ENCODE data around the gene PINLYP.

PINLYP gene

DNA sequence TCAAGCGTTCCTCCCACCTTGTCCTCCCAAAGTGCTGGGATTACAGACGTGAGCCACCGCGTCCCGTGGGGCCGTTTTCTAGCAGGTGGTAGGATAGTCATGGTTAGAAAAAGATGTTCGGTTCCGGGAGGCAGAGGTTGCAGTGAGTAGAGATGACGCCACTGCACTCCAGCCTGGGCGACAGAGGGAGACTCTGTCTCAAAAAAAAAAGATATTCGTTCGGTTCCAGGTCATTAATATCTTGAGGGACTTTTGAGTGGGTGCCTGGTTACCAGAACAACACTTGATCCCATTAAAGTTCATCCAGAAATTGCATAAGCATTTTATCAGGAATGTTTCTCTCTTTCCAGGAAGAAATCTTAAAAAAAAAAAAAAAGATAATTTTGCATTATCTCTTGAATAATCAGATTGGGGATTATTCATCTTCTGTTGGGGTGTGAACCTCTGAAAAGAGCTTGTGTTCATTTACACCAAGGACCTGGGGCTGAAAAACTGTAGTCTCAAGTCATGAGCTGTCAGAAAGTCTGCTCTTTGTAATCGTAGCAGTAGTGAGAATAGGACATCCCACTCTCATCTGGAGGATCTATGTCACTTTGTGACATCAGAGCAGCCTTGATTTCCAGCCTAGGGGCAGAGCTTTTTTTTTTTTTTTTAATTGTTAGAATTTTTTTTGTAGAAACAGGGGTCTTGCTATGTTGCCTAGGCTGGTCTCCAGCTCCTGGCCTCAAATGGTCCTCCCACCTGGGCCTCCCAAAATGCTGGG, 47.6 kb upstream of the PINLYP start:
- no peak overlapping the region for H2AFZ ChIP-seq (ENCODE audit: insufficient read depth, low read length, poor library complexity)

DNA sequence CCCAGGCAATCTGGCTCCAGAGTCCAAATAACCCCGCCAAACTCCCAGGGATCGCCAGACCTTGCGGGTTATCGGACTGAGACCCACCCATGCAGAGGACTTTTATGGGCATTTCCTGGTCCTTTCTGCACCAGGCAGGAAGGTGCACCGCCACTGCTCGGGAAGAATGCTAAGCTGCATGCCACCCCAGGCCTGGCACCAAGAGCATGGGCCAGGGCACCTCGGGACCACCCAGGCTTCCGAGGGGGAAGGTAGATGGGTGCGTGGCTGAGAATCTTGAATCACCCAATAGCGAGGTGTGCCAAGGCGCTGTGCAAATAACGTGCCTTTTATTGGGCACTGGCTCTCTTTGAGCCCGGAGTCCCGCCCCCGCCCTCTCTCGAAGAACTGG, 43.0 kb upstream of the PINLYP start:
- H3K27ac ChIP-seq (ENCODE audit: low read depth, low read length) = peak overlapping the region; percentile 63
- H3K4ac ChIP-seq (ENCODE audit: low read depth, low read length) = no peak overlapping the region
- no CpG with 5 or more reads among the region's 16 CpGs for WGBS (ENCODE audit: extremely low coverage, insufficient coverage, insufficient read length)
- no peaks in the 10 kb centered on the region for H3K27me3 ChIP-seq (ENCODE audit: insufficient read depth, low read length)
- H2BK120ac ChIP-seq (ENCODE audit: insufficient read depth, low read length, poor library complexity) = no peak overlapping the region
- peak overlapping the region; percentile 72 for H4K12ac ChIP-seq (ENCODE audit: low read depth, low read length)
- peaks cover 0 to 5% of the 10 kb centered on the region in 2 experiments for H3K36me3 ChIP-seq (ENCODE audit: control insufficient read depth in 1 of 2, insufficient read depth in 2 of 2, low read length in 2 of 2)
- peak overlapping the region; percentile 58 for H2AFZ ChIP-seq (ENCODE audit: insufficient read depth, low read length, poor library complexity)
- no peak overlapping the region for H2AK5ac ChIP-seq (ENCODE audit: low read length)
- peak overlapping the region; percentile 85 for H4K8ac ChIP-seq (ENCODE audit: low read depth, low read length)
- H2BK5ac ChIP-seq (ENCODE audit: low read depth, low read length, poor library complexity) = peak overlapping the region; percentile 34
- H3K79me1 ChIP-seq (ENCODE audit: low read length) = peaks cover 11% of the 10 kb centered on the region
- H3K4me3 ChIP-seq (ENCODE audit: low read depth, low read length) = peak overlapping the region; percentile 67
- no peak overlapping the region for H3K9ac ChIP-seq (ENCODE audit: low read length)
- H3K4me1 ChIP-seq (ENCODE audit: control insufficient read depth in 1 of 2, insufficient read depth in 2 of 2, low read length in 2 of 2) = peaks cover 7 to 12% of the 10 kb centered on the region in 2 experiments
- peaks cover 2% of the 10 kb centered on the region for H3K79me2 ChIP-seq (ENCODE audit: control insufficient read depth, insufficient read depth, low read length, poor library complexity)
- peak overlapping the region; percentile 86 for H3K4me2 ChIP-seq (ENCODE audit: low read length)
- H2BK12ac ChIP-seq (ENCODE audit: low read length) = no peak overlapping the region
- H3K23ac ChIP-seq (ENCODE audit: low read length) = no peak overlapping the region
- H3K9me3 ChIP-seq (ENCODE audit: insufficient read depth, low read depth, low read length) = no peaks in the 10 kb centered on the region
- peak overlapping the region; percentile 30 for H3K14ac ChIP-seq (ENCODE audit: low read length)
- peak overlapping the region; percentile 26 for H3K18ac ChIP-seq (ENCODE audit: low read length)
- peak overlapping the region; percentile 53 for H4K91ac ChIP-seq (ENCODE audit: low read depth, low read length)
- no peak for DNase-seq

More for the DNA sequence above, 47.6 kb upstream of the PINLYP start:
- Histone ChIP-seq H4K12ac (ENCODE audit: low read depth, low read length) (no peak overlapping the region), H3K27me3 (ENCODE audit: insufficient read depth, low read length) (no peaks in the 10 kb centered on the region), H2AK5ac (ENCODE audit: low read length) (peak overlapping the region; percentile 91), H3K9ac (ENCODE audit: low read length) (no peak overlapping the region), H2BK5ac (ENCODE audit: low read depth, low read length, poor library complexity) (no peak overlapping the region), H3K14ac (ENCODE audit: low read length) (no peak overlapping the region), H3K27ac (ENCODE audit: low read depth, low read length) (no peak overlapping the region), H3K18ac (ENCODE audit: low read length) (no peak overlapping the region), H3K79me1 (ENCODE audit: low read length) (peaks cover 12% of the 10 kb centered on the region), H3K79me2 (ENCODE audit: control insufficient read depth, insufficient read depth, low read length, poor library complexity) (peaks cover 4% of the 10 kb centered on the region), H3K4me3 (ENCODE audit: low read depth, low read length) (no peak overlapping the region), H3K4ac (ENCODE audit: low read depth, low read length) (no peak overlapping the region), H3K9me3 (ENCODE audit: insufficient read depth, low read depth, low read length) (no peaks in the 10 kb centered on the region), H3K4me1 (ENCODE audit: control insufficient read depth in 1 of 2, insufficient read depth in 2 of 2, low read length in 2 of 2) (peaks cover 20 to 22% of the 10 kb centered on the region in 2 experiments), H2BK12ac (ENCODE audit: low read length) (no peak overlapping the region), H4K91ac (ENCODE audit: low read depth, low read length) (no peak overlapping the region), H2BK120ac (ENCODE audit: insufficient read depth, low read length, poor library complexity) (no peak overlapping the region), H4K8ac (ENCODE audit: low read depth, low read length) (no peak overlapping the region), H3K36me3 (ENCODE audit: control insufficient read depth in 1 of 2, insufficient read depth in 2 of 2, low read length in 2 of 2) (no peaks in the 10 kb centered on the region), H3K4me2 (ENCODE audit: low read length) (no peak overlapping the region), H3K23ac (ENCODE audit: low read length) (no peak overlapping the region)
- peak in 1 of 2 donors; percentile 21 for DNase-seq
- no CpG with 5 or more reads among the region's 13 CpGs for WGBS (ENCODE audit: extremely low coverage, insufficient coverage, insufficient read length)

DNA sequence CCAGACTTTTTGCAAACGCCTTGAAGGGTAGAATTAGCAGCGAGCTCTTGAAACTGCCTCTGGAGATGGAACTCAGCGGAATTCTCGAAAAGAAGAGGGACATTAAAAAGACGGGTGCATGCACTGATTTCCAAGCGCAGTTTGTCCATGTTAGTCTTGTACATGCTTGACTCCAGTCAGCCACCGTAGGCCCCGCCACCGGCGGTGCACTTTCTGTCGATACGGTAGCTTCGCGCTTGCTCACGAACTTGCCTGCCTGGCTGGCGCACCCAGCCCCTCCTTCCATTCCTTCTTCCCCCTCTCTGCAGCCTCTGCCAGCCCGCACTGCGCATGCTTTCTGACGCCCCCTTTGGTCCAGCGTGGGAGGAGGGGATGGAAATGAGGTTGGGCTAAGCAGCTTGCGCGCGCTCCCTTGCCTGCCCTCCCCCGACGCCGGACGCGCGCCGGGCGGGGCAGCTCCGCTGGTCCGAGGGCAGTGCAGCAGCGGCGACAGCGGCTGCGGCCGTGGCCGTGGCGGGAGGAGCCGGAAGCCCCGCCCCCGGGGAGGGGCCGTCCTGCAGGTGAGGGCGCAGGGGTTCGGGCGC, 42.5 kb upstream of the PINLYP start, which contains the start of gene ZNF575:
TSS of gene ZNF575 (plus strand) at position 227 of the 584 bp plus-strand sequence. CDS start 1,235 bp downstream, outside the sequence.
- Histone ChIP-seq H4K91ac (ENCODE audit: low read depth, low read length) (peak within 1 kb of the TSS; percentile 53), H3K79me1 (ENCODE audit: low read length) (peaks cover 11% of the 10 kb centered on the region), H3K4ac (ENCODE audit: low read depth, low read length) (no peak within 1 kb of the TSS), H2BK12ac (ENCODE audit: low read length) (no peak within 1 kb of the TSS), H3K14ac (ENCODE audit: low read length) (peak within 1 kb of the TSS; percentile 30), H2AFZ (ENCODE audit: insufficient read depth, low read length, poor library complexity) (peak within 1 kb of the TSS; percentile 72), H4K8ac (ENCODE audit: low read depth, low read length) (peak within 1 kb of the TSS; percentile 85), H2BK120ac (ENCODE audit: insufficient read depth, low read length, poor library complexity) (no peak within 1 kb of the TSS), H2BK5ac (ENCODE audit: low read depth, low read length, poor library complexity) (peak within 1 kb of the TSS; percentile 34), H3K36me3 (ENCODE audit: control insufficient read depth in 1 of 2, insufficient read depth in 2 of 2, low read length in 2 of 2) (peaks cover 4 to 8% of the 10 kb centered on the region in 2 experiments), H3K4me1 (ENCODE audit: control insufficient read depth in 1 of 2, insufficient read depth in 2 of 2, low read length in 2 of 2) (peaks cover 4 to 12% of the 10 kb centered on the region in 2 experiments), H3K9me3 (ENCODE audit: insufficient read depth, low read depth, low read length) (no peaks in the 10 kb centered on the region), H3K4me3 (ENCODE audit: low read depth, low read length) (peak within 1 kb of the TSS; percentile 67), H3K4me2 (ENCODE audit: low read length) (peak within 1 kb of the TSS; percentile 86), H3K79me2 (ENCODE audit: control insufficient read depth, insufficient read depth, low read length, poor library complexity) (peaks cover 2% of the 10 kb centered on the region), H3K18ac (ENCODE audit: low read length) (peak within 1 kb of the TSS; percentile 26), H3K23ac (ENCODE audit: low read length) (no peak within 1 kb of the TSS), H2AK5ac (ENCODE audit: low read length) (no peak within 1 kb of the TSS), H3K27ac (ENCODE audit: low read depth, low read length) (peak within 1 kb of the TSS; percentile 75), H4K12ac (ENCODE audit: low read depth, low read length) (peak within 1 kb of the TSS; percentile 72), H3K9ac (ENCODE audit: low read length) (no peak within 1 kb of the TSS), H3K27me3 (ENCODE audit: insufficient read depth, low read length) (no peaks in the 10 kb centered on the region)
- WGBS (ENCODE audit: extremely low coverage, insufficient coverage, insufficient read length) = no CpG with 5 or more reads among the region's 47 CpGs
- DNase-seq = peak; percentile 70 to 79

DNA sequence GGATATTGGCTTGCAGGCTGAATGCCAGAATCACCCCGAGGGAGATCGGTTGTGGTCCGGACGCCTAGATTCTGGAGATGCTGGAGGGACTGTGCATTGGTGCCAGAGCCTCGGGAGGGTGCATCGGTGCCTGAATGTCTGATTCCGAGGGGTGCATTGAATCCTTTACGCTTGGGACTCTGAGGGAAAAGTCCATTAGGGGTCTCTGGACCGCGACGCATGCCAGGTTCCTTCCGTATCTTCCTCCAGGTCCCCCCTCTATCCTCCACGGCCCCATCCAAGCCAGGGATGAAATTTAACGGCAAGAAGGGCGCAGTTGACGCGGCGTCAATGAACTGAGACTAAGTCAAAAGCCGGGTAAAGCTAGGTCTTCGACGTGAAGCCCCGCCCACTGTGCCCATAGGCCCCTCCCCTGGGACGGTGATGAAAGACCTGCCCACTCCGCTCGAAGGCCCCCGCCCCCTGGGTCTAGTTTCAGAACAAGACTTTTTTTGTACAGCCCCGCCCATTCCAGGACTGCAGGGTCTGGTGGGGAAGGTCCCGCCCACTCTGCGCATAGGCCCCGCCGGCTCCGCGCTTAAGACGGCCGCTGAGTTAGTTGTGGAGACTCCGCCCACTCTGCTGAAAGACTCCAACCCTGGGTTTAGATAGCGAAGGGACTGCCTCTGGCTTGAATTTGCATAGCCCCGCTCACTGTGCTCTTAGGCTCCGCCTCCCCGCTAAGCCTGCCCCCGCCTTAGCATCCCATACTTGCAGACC, 41.9 kb upstream of the PINLYP start:
- Histone ChIP-seq H3K27ac (ENCODE audit: low read depth, low read length) (peak overlapping the region; percentile 75), H4K12ac (ENCODE audit: low read depth, low read length) (peak overlapping the region; percentile 43), H3K36me3 (ENCODE audit: control insufficient read depth in 1 of 2, insufficient read depth in 2 of 2, low read length in 2 of 2) (peaks cover 7 to 14% of the 10 kb centered on the region in 2 experiments), H3K4me2 (ENCODE audit: low read length) (peak overlapping the region; percentile 86), H3K14ac (ENCODE audit: low read length) (peak overlapping the region; percentile 23), H3K4ac (ENCODE audit: low read depth, low read length) (no peak overlapping the region), H3K27me3 (ENCODE audit: insufficient read depth, low read length) (no peaks in the 10 kb centered on the region), H4K91ac (ENCODE audit: low read depth, low read length) (no peak overlapping the region), H3K23ac (ENCODE audit: low read length) (no peak overlapping the region), H2BK120ac (ENCODE audit: insufficient read depth, low read length, poor library complexity) (no peak overlapping the region), H3K79me2 (ENCODE audit: control insufficient read depth, insufficient read depth, low read length, poor library complexity) (peaks cover 2% of the 10 kb centered on the region), H2BK12ac (ENCODE audit: low read length) (no peak overlapping the region), H3K18ac (ENCODE audit: low read length) (no peak overlapping the region), H3K4me1 (ENCODE audit: control insufficient read depth in 1 of 2, insufficient read depth in 2 of 2, low read length in 2 of 2) (peaks cover 4 to 12% of the 10 kb centered on the region in 2 experiments), H3K9me3 (ENCODE audit: insufficient read depth, low read depth, low read length) (no peaks in the 10 kb centered on the region), H2AFZ (ENCODE audit: insufficient read depth, low read length, poor library complexity) (peak overlapping the region; percentile 72), H3K9ac (ENCODE audit: low read length) (no peak overlapping the region), H2BK5ac (ENCODE audit: low read depth, low read length, poor library complexity) (no peak overlapping the region), H3K4me3 (ENCODE audit: low read depth, low read length) (peak overlapping the region; percentile 67), H4K8ac (ENCODE audit: low read depth, low read length) (peak overlapping the region; percentile 63), H3K79me1 (ENCODE audit: low read length) (peaks cover 11% of the 10 kb centered on the region), H2AK5ac (ENCODE audit: low read length) (no peak overlapping the region)
- peak; percentile 100 for DNase-seq
- no CpG with 5 or more reads among the region's 41 CpGs for WGBS (ENCODE audit: extremely low coverage, insufficient coverage, insufficient read length)

Data from trophoblast cell (in vitro differentiated cells and primary cell).